Activated naive CD8-positive, alpha-beta T cell treated with anti-CD3 and anti-CD28 coated beads, Interleukin-2, amount 10 ng/mL, durations not matched to agents 7 days and 5 days (primary cell): ENCODE results near the gene GIMAP5. TPM values are rescaled to one million over a fixed set of nuclear protein-coding genes. Genes with fewer than 3 reads are reported as not detected.
"Not testable (repeated sequence)": the region's sequence is repeated elsewhere in the genome, so short reads cannot be mapped to it uniquely, and the experiment has no call there.

Experiments
- ATAC-seq: fragments of 150-1000 bp; cut with Tn5 transposase; one replicate; pipeline ENCODE4 v1.10.0; 2021; ENCODE audit warnings: low read depth, moderate library complexity
- POLR2A ChIA-PET: fragments of 350-600 bp; sonication (Branson Sonifier 250); formaldehyde crosslinking; loops from one replicate; lab custom pipeline; 2021; ENCODE audit warnings: antibody characterized with exemption; lab: Charles Lee
- DNase-seq: peaks from one replicate; pipeline ENCODE4 v3.0.0; 2021
- H3K27ac Mint-ChIP-seq: one replicate; pipeline ENCODE4 v1.8.0; 2022; ENCODE audit warnings: mild to moderate bottlenecking, mixed read lengths
- H3K27me3 Mint-ChIP-seq: one replicate; pipeline ENCODE4 v1.8.0; 2022; ENCODE audit warnings: mild to moderate bottlenecking, moderate library complexity, mixed read lengths
- H3K36me3 Mint-ChIP-seq: one replicate; pipeline ENCODE4 v1.8.0; 2021; ENCODE audit warnings: mild to moderate bottlenecking, mixed read lengths
- H3K4me1 Mint-ChIP-seq: one replicate; pipeline ENCODE4 v1.8.0; 2021; ENCODE audit warnings: mixed read lengths
- H3K4me3 Mint-ChIP-seq: one replicate; pipeline ENCODE4 v1.8.0; 2022; ENCODE audit warnings: mild to moderate bottlenecking, moderate library complexity, mixed read lengths
- H3K9me3 Mint-ChIP-seq: one replicate; pipeline ENCODE4 v1.8.0; 2021; ENCODE audit warnings: mixed read lengths
- total RNA-seq, 2 experiments: library from RNA; stranded (reverse); gene quantifications; one replicate each; pipeline ENCODE4 v1.2.3, GENCODE V29; 2021

GIMAP5 gene
- total RNA-seq, 2 experiments from 2014 or later, result 112 to 123 TPM

DNA sequence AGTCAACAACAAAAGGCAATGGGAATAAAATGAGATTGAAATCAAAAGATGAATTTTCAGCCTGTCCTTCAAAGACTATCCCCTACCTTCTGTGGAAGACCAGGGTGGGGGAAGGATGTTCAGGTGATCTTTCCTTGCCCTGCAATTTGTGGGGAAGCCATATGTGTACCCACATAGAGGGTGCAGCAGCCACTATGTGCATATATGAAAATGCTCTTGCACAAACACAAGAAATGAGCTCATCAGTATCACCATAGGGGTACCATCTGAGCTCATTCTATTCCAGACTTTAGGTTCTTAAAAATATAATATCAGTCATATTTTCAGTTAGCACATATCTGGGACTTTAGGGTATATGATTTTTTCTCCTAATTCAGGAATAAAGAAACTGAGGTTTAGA lies 17.7 kb downstream of the GIMAP5 start:
- H3K36me3 Mint-ChIP-seq, result no peaks in the 10 kb centered on the region
- DNase-seq, result no peak
- peaks cover 2% of the 10 kb centered on the region for H3K9me3 Mint-ChIP-seq
- peak overlapping the region; percentile 85 for H3K4me3 Mint-ChIP-seq
- no peaks in the 10 kb centered on the region for H3K27me3 Mint-ChIP-seq
- H3K27ac Mint-ChIP-seq, result peak overlapping the region; percentile 91
- POLR2A ChIA-PET, result interaction anchor here (0.7 to 3.9 kb wide), 28 partner anchors 12 to 432 kb away, joined by 3 to 67 read pairs (median 5); partner anchors contain the start of genes ACTR3C, GIMAP1, GIMAP2 and GIMAP4
- peak; percentile 39 for ATAC-seq
- peaks cover 49% of the 10 kb centered on the region for H3K4me1 Mint-ChIP-seq

DNA sequence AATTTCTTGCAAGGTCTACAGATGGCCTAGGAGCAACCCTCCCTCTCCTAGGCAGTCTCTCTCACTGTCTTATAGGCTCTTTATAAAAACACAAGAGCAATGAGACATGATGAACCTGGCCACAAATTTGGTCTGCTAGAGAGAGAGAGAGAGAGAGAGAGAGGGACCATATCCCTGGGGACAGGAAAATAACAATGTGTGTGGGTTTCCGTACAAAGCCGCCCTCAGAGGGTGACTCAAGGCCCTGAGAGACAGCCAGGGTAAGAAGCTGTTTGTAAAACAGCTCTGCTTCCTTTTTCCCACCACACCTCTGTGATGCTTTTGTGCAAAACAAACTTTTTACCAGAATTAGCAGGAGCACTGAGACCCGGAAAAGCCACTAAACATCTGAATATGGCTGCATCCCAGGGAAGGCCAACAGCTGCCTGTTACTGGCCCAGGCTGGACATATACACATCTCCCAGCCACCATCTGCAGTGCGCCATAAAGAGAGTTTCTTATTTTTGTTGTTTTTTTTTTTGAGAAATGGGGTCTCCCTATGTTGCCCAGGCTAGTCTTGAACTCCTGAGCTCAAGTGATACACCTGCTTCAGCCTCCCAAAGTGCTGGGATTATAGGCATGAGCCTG lies 18.4 kb downstream of the GIMAP5 start:
- peak overlapping the region; percentile 91 for H3K27ac Mint-ChIP-seq
- peak; percentile 50 for DNase-seq
- peak overlapping the region; percentile 85 for H3K4me3 Mint-ChIP-seq

DNA sequence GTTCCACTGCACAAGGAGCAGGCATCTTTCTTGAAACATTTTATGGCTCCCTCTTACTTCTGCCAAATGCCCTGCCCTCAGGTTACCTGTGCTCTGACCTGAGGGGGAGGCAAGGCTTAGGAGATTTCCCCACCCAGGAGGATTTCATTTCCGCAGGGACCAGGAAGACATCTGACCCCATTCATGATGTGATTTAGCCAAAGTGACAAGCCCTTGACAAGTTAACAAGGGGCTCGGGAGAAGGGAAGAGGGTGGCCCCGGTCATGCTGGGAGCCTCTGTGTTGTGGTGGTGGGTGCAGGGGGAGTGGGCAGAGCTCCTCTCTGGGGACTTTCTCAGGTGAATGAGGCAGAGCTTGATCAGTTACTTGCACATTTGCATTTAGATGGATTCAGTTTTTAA lies 18.9 kb downstream of the GIMAP5 start:
- Mint-ChIP-seq H3K4me1 (peaks cover 41% of the 10 kb centered on the region), H3K36me3 (peaks cover 1% of the 10 kb centered on the region), H3K4me3 (peak overlapping the region; percentile 85), H3K9me3 (peaks cover 2% of the 10 kb centered on the region), H3K27me3 (no peaks in the 10 kb centered on the region), H3K27ac (peak overlapping the region; percentile 91)
- POLR2A ChIA-PET, result interaction anchor here (0.5 to 3.9 kb wide), 32 partner anchors 13 to 433 kb away, joined by 3 to 67 read pairs (median 5); partner anchors contain the start of genes ABCB8, ACTR3C, GIMAP1 and GIMAP2
- ATAC-seq (no peak), DNase-seq (no peak)

More for the DNA sequence above, 18.4 kb downstream of the GIMAP5 start:
- ATAC-seq, result peak; percentile 87
- POLR2A ChIA-PET, result interaction anchor here (0.6 to 3.9 kb wide), 37 partner anchors 12 to 432 kb away, joined by 3 to 67 read pairs (median 5); partner anchors contain the start of genes ABCB8, ACTR3C, GIMAP1 and GIMAP2
- Mint-ChIP-seq H3K4me1 (peaks cover 45% of the 10 kb centered on the region), H3K9me3 (peaks cover 2% of the 10 kb centered on the region), H3K27me3 (no peaks in the 10 kb centered on the region), H3K36me3 (no peaks in the 10 kb centered on the region)

DNA sequence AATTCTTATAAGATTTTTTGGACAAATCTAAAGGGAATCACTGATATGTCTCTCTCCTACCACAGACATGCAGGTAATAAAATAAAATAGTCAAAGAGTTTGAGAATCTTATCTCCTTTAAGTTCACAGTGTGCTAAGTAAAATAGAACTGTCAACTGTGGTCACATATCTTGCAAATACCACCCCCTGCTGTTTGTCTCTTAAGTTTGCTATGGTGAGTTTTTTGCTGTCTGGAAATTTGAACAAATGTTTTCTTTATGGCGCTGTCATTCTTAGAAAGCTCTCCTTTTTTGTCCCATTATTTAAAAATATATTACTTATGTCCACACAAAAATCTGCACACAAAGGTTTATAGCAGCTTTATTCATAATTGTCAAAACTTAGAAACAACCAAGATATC lies 19.6 kb downstream of the GIMAP5 start:
- DNase-seq, result no peak
- Mint-ChIP-seq H3K27ac (peak overlapping the region; percentile 91), H3K9me3 (peaks cover 5% of the 10 kb centered on the region), H3K36me3 (peaks cover 8% of the 10 kb centered on the region), H3K4me1 (peaks cover 38% of the 10 kb centered on the region), H3K4me3 (peak overlapping the region; percentile 85), H3K27me3 (no peaks in the 10 kb centered on the region)
- ATAC-seq, result no peak
- POLR2A ChIA-PET, result interaction anchor here (0.5 to 3.9 kb wide), 5 partner anchors 236 to 352 kb away, joined by 3 to 67 read pairs (median 6); partner anchors contain the start of genes GIMAP7 and GIMAP8

DNA sequence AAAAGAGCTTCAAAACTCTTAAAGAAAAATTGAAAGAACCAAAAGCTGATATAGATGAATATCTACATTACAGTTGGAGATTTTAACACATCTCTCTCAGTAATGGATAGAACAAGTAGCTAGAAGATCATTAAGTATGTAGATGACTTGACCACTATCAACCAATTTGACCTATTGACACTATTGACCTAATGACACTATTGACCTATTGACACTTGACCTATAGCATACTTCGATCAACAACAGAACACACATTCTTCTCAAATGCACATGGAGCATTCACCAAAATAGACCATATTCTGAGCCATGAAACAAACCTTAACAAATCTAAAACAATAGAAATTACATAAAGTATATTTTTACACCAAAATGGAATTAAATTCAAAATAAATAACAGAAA lies 22.3 kb downstream of the GIMAP5 start:
- Mint-ChIP-seq H3K27me3 (no peaks in the 10 kb centered on the region), H3K27ac (no peak overlapping the region), H3K4me3 (no peak overlapping the region), H3K4me1 (peaks cover 22% of the 10 kb centered on the region), H3K9me3 (peaks cover 5% of the 10 kb centered on the region), H3K36me3 (peaks cover 11% of the 10 kb centered on the region)
- no peak for ATAC-seq
- POLR2A ChIA-PET, result no interaction called here
- no peak for DNase-seq

DNA sequence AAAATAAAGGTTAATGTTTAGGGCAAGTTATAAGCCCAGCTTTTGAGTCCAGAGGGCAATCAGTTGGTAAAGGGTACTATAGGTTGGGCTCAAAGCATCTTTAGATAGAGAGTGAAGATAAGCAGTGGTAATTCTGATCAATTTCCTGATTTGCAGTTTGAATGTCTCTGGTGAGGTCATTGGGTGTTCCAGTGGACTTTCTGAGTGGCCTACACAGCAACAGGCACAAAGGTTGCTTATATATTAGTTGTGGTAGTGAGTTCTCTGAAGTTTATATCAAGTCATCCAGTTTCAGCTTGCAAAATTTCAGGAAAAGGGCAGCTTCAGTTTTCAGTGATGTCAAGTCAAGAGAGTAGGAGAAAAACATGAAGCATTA lies 29.1 kb downstream of the GIMAP5 start:
- Mint-ChIP-seq H3K36me3 (peaks cover 8% of the 10 kb centered on the region), H3K4me1 (no peaks in the 10 kb centered on the region), H3K4me3 (no peak overlapping the region), H3K27me3 (no peaks in the 10 kb centered on the region), H3K27ac (no peak overlapping the region), H3K9me3 (peaks cover 1% of the 10 kb centered on the region)
- ATAC-seq (no peak), DNase-seq (no peak)
- POLR2A ChIA-PET, result no interaction called here

DNA sequence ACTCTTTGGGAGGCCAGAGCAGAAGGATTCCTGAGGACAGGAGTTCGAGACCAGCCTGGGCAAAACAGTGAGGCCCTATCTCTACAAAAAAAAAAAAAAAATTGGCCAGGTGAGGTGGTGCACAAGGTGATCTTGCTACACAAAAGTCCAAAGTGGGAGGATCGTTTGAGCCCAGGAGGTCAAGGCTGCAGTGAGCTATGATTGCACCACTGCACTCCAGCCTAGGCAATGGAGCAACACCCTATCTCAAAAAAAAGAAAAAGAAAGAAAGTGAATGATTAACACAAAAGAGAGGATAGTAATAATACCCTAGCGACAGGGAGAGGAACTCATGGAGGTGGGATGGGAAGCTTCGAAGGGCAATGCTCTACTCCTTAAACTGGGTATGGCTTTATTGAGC lies 32.5 kb downstream of the GIMAP5 start:
- H3K4me1 Mint-ChIP-seq, result no peaks in the 10 kb centered on the region
- ATAC-seq, result no peak
- H3K27ac Mint-ChIP-seq, result no peak overlapping the region
- POLR2A ChIA-PET, result interaction anchor here (0.7 kb wide), 1 partner anchor 30 kb away, joined by 3 read pairs; the partner anchor contains the start of gene TMEM176B
- no peak for DNase-seq
- no peak overlapping the region for H3K4me3 Mint-ChIP-seq
- H3K9me3 Mint-ChIP-seq, result peaks cover 3% of the 10 kb centered on the region
- no peaks in the 10 kb centered on the region for H3K36me3 Mint-ChIP-seq
- H3K27me3 Mint-ChIP-seq, result peaks cover 7% of the 10 kb centered on the region

DNA sequence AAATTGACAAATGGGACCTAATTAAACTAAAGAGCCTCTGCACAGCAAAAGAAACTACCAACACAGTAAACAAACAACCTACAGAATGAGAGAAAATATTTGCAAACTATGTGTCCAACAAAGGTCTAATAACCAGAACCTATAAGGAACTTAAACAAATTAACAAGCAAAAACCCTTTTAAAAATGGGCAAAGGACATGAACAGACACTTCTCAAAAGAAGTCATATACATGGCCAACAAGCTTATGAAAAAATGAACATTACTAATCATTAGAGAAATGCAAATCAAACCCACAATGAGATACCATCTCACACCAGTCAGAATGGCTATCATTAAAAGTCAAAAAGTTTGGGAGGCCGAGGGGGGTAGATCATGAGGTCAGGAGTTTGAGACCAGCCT lies 36.9 kb downstream of the GIMAP5 start:
- H3K4me1 Mint-ChIP-seq, POLR2A ChIA-PET, H3K9me3 Mint-ChIP-seq, DNase-seq, H3K27ac Mint-ChIP-seq, ATAC-seq, H3K36me3 Mint-ChIP-seq, H3K4me3 Mint-ChIP-seq: not testable (repeated sequence)
- H3K27me3 Mint-ChIP-seq, result peaks cover 13% of the 10 kb centered on the region

DNA sequence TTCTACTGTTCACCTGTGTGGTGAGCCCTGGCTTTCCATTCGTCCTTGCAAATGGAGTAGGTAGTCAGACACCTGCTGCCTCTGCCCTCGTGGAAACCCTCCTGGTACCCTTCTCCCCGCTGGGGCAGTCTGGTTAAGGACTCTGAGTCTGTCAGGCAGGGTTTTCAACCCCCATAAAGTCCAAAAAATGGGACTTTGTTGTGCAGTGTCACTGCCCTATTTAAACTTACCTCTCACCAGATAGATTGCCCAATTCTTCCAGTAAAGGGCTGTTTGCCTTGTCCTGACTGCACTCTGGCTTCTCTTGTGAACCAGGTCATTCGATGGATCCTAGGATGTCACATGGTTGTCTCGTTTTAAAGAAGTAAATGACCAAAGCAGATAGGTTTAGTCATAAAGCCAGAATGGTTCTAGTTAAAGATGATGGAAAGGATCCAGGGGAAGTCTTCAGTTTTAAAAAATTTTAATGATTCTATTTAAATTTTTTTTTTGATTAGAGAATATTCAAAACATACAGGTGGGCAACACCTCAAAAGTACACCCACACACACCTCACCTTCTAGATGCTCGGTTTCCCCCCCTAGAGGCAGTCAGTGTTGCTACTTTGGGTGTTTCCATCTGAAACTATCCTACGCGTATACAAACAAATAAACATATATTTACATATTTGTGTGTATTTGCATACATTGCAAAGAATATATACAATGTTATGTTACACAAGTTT lies 41.0 kb downstream of the GIMAP5 start:
- ATAC-seq (no peak), DNase-seq (no peak)
- H3K4me1 Mint-ChIP-seq, result no peaks in the 10 kb centered on the region
- H3K36me3 Mint-ChIP-seq, result no peaks in the 10 kb centered on the region
- POLR2A ChIA-PET, result no interaction called here
- H3K27me3 Mint-ChIP-seq, result peaks cover 13% of the 10 kb centered on the region
- no peaks in the 10 kb centered on the region for H3K9me3 Mint-ChIP-seq
- no peak overlapping the region for H3K4me3 Mint-ChIP-seq
- H3K27ac Mint-ChIP-seq, result no peak overlapping the region

DNA sequence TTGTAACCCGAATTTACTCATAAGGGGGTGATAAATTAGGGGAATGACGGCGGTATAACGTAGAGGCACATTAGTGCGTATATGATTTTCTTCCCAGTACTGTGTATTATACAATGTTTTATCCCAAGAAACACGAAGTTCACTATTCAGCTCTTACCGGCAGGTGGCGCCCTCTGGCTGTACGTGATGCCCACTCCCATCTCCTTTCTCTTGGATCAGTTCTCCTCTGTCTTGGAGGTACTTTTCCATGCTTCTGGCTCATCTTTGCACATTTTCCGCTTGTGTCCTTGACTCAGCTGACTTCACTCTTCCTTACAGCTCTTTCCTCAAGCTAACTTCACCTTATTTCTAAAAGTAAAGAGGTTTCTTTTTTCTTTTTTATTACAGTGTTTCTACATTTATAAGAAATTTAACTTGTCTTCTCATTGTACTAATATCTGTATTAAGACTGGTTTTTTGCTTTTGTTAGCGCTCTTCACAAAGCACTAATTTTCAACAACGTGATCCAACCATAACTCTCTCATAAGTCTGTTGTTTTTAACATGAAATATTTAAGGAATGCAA lies 41.6 kb downstream of the GIMAP5 start:
- Mint-ChIP-seq H3K36me3 (no peaks in the 10 kb centered on the region), H3K27ac (no peak overlapping the region), H3K4me3 (no peak overlapping the region), H3K27me3 (peaks cover 15% of the 10 kb centered on the region), H3K4me1 (no peaks in the 10 kb centered on the region), H3K9me3 (no peaks in the 10 kb centered on the region)
- DNase-seq, result peak; percentile 74
- POLR2A ChIA-PET, result no interaction called here
- peak; percentile 58 for ATAC-seq

DNA sequence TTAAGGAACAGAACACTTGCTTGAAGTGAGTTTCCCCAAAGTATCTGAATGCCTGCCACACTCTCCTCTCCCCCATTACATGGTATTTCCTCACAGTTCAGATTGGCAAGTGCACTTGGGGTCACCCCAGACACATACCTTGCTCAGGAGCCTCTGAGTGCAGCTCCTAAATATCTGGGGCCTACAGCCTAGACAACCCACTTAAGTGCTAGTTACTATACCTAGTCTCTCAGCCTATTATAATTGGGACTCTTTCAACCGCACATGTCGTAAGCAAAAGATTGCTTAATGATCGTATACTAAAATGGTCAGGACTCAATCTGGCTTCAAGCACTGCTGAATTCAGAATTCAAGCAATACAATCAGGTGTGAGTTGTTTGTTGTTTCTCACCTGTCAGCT lies 43.1 kb downstream of the GIMAP5 start:
- DNase-seq, result no peak
- POLR2A ChIA-PET, result no interaction called here
- no peaks in the 10 kb centered on the region for H3K36me3 Mint-ChIP-seq
- no peaks in the 10 kb centered on the region for H3K4me1 Mint-ChIP-seq
- no peaks in the 10 kb centered on the region for H3K9me3 Mint-ChIP-seq
- ATAC-seq, result no peak
- peaks cover 15% of the 10 kb centered on the region for H3K27me3 Mint-ChIP-seq
- H3K27ac Mint-ChIP-seq, result no peak overlapping the region
- no peak overlapping the region for H3K4me3 Mint-ChIP-seq

DNA sequence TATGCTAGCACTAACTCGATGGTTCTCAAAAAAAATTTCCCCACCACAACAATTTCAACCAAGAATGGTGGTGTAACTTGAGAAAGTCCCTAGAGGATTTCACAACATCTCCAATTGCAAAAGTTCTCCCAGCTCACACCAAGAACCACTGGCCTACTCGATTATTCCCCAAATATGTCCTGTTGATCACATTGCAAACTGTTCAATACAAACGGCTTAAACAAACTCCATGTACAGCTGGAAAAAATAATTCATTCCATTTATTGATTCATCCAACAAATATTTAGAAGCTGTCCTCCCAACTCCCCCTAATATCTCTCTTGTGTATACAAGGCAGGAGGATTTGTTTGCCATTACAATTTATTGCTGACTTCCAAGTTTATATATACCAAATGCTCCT lies 43.9 kb downstream of the GIMAP5 start:
- Mint-ChIP-seq H3K4me1 (no peaks in the 10 kb centered on the region), H3K27ac (no peak overlapping the region), H3K36me3 (no peaks in the 10 kb centered on the region), H3K27me3 (peaks cover 21% of the 10 kb centered on the region), H3K9me3 (no peaks in the 10 kb centered on the region), H3K4me3 (no peak overlapping the region)
- ATAC-seq (no peak), DNase-seq (no peak)
- POLR2A ChIA-PET, result no interaction called here

DNA sequence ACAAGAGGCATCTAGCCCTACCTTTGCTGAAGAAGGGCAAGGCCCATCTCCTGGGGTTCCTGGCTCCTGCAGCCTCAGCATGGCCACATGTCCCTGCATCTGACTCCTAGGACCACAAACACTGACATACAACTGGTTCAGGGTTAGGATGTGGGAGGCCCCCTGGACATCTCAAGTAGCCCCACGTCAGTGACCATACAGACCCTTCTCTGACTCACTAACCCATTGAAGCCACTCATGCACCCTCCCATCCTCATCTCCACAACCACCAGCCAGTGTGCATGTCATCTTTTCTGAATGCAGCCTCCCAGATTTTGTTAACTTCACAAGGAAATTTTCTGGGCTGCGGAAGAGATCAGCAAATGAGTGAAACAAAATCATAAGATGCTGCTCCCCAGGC lies 44.7 kb downstream of the GIMAP5 start:
- no peak for DNase-seq
- no peak for ATAC-seq
- Mint-ChIP-seq H3K9me3 (no peaks in the 10 kb centered on the region), H3K27me3 (peaks cover 24% of the 10 kb centered on the region), H3K36me3 (no peaks in the 10 kb centered on the region), H3K4me3 (no peak overlapping the region), H3K27ac (no peak overlapping the region), H3K4me1 (no peaks in the 10 kb centered on the region)
- POLR2A ChIA-PET, result no interaction called here
